HepG2 (cell line): ENCODE measurements around the gene HMBS. TPM values are rescaled to one million over a fixed set of nuclear protein-coding genes. Genes with fewer than 3 reads are reported as not detected.

Source experiments
- AHDC1 ChIP-seq: sonication (generic); formaldehyde crosslinking; IDR thresholded peaks from 2 replicates; pipeline ENCODE4 v1.5.1; 2020; ENCODE audit warnings: mild to moderate bottlenecking, missing genetic modification reagents, borderline replicate concordance
- ARNTL ChIP-seq: sonication (generic); formaldehyde crosslinking; IDR thresholded peaks from 2 replicates; pipeline ENCODE4 v1.4.0; 2020; ENCODE audit warnings: mild to moderate bottlenecking, missing genetic modification reagents
- ATF7 ChIP-seq, 2 experiments: fragments of 450-650 bp in 1 of 2; sonication (generic) in 1 of 2; formaldehyde crosslinking in 1 of 2; IDR thresholded peaks; 2 replicates each; pipeline versions ENCODE4 v1.4.0 to v1.6.1; 2016 to 2020; ENCODE audit warnings: antibody characterized with exemption in 1 of 2, mild to moderate bottlenecking in 1 of 2, missing genetic modification reagents in 1 of 2
- PATZ1 ChIP-seq: sonication (generic); formaldehyde crosslinking; IDR thresholded peaks from 2 replicates; pipeline ENCODE4 v1.4.0; 2020; ENCODE audit warnings: missing genetic modification reagents
- ZNF180 ChIP-seq: sonication (generic); formaldehyde crosslinking; IDR thresholded peaks from 2 replicates; pipeline ENCODE4 v1.4.0; 2020; ENCODE audit warnings: low read depth, missing genetic modification reagents, borderline replicate concordance
- ZNF232 ChIP-seq: sonication (generic); formaldehyde crosslinking; IDR thresholded peaks from 2 replicates; pipeline ENCODE4 v1.4.0; 2020; ENCODE audit warnings: missing genetic modification reagents, borderline replicate concordance
- ZNF362 ChIP-seq: sonication (generic); formaldehyde crosslinking; IDR thresholded peaks from 2 replicates; pipeline ENCODE4 v1.4.0; 2020; ENCODE audit warnings: missing genetic modification reagents, mild to moderate bottlenecking, borderline replicate concordance
- ZNF451 ChIP-seq: sonication (generic); formaldehyde crosslinking; IDR thresholded peaks from 2 replicates; pipeline ENCODE4 v1.5.0; 2020; ENCODE audit warnings: mild to moderate bottlenecking, missing genetic modification reagents
- ZNF567 ChIP-seq: sonication (generic); formaldehyde crosslinking; IDR thresholded peaks from 2 replicates; pipeline ENCODE4 v1.8.1; 2023; ENCODE audit warnings: mild to moderate bottlenecking, missing genetic modification reagents, borderline replicate concordance
- ZNF7 ChIP-seq: IDR thresholded peaks from 2 replicates; pipeline ENCODE4 v1.6.1; 2016; ENCODE audit warnings: missing biosample characterization, missing genetic modification reagents
- ZNF720 ChIP-seq: sonication (generic); formaldehyde crosslinking; IDR thresholded peaks from 2 replicates; pipeline ENCODE4 v1.4.0; 2020; ENCODE audit warnings: missing genetic modification reagents
- ZNF749 ChIP-seq: sonication (generic); formaldehyde crosslinking; IDR thresholded peaks from 2 replicates; pipeline ENCODE4 v1.8.0; 2022; ENCODE audit warnings: mild to moderate bottlenecking, missing genetic modification reagents, moderate library complexity, borderline replicate concordance
- ZNF761 ChIP-seq: sonication (generic); formaldehyde crosslinking; conservative IDR thresholded peaks from 2 replicates; pipeline ENCODE4 v1.4.0; 2020; ENCODE audit warnings: mild to moderate bottlenecking, missing genetic modification reagents
- ZNF772 ChIP-seq: sonication (generic); formaldehyde crosslinking; IDR thresholded peaks from 2 replicates; pipeline ENCODE4 v1.5.0; 2020; ENCODE audit warnings: mild to moderate bottlenecking, missing genetic modification reagents
- ZNF800 ChIP-seq: sonication (generic); formaldehyde crosslinking; IDR thresholded peaks from 2 replicates; pipeline ENCODE4 v1.4.0; 2020; ENCODE audit warnings: missing genetic modification reagents
- polyA plus RNA-seq, 8 experiments: library from polyadenylated mRNA; depleted of rRNA in 3 of 8; stranded (reverse) in 7 of 8; unstranded in 1 of 8; fragments of >200 nt; fragmentation: Illumina TruSeq in 4 of 8; extraction: Trizol in 4 of 8; gene quantifications; 2 replicates each; pipeline versions ENCODE4 v1.2.1 to v1.2.3, GENCODE V29; 2011 to 2016; ENCODE audit warnings: low read depth in 4 of 8, missing spikeins in 1 of 8, mixed read lengths in 1 of 8; ENCODE audit not compliant: insufficient read depth in 1 of 8
- total RNA-seq, 5 experiments: library from RNA; depleted of rRNA; stranded (reverse); fragments of >200 nt; fragmentation: Illumina TruSeq; extraction: Trizol; gene quantifications; 2 replicates each; pipeline ENCODE4 v1.2.3, GENCODE V29; 2016; ENCODE audit warnings: low read depth in 1 of 5
- TF ChIP-seq, protein P1 (sequence below): sonication (generic); formaldehyde crosslinking; IDR thresholded peaks from 2 replicates; pipeline ENCODE4 v1.5.0; 2020; ENCODE audit warnings: missing genetic modification reagents

The HMBS gene
- total and polyA plus RNA-seq, 2 of the 13 experiments (the other 11 are each of a cell fraction or from before 2014, with no cell fraction given) = 9.4 to 46.9 TPM

DNA sequence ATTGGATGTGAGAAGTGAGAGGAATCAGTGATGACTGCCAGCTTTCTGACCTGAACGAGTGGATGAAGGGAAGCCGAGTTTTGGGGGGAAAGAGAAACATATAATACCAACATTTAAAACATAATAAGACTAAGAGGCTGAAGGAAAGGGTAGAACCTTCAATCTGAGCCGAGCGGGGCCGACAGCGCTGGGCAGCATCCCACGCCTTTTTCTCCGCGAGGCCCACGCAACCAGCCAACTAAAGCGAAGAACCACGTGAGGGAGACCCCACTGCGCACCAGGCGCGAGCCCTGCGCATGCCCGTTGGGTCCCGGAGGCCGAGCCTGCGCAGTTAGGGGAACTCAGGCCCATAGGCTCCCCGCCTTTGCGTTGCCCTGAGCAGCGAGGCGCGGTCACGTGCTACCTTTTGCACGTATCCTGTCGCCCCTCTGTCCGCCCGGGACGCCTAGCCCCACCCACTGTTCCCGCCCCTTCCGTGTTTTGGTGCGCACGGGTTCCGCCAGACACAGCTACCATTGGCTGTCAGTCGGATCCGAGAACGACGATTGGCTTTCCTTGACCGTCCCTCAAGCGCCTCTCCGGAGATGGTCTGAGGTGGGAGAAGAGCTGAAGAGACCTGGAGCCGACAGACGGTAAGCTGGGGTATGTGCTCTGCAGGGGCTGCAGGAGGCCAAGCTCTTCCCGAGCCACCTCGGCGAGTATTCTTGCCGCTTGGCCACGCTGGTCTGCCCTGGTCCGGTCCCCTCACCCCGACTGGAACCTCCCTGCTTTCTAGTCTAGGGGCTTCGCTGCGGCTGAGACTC lies 36.5 kb downstream of the HMBS start, which contains the start of gene HINFP (continued):
- no peak for TF ChIP-seq ZNF720 (CRISPR knock-in tag)
- peak; percentile 86; the same call in 1 of the 2 replicates for TF ChIP-seq ZNF232 (CRISPR knock-in tag)
- no peak for TF ChIP-seq ZNF567 (CRISPR knock-in tag)
- TF ChIP-seq ATF7 (IDR thresholded peaks at IDR 0.05) = no peak
- no peak for TF ChIP-seq ATF7 (CRISPR knock-in tag; IDR thresholded peaks at IDR 0.05)
- no peak for TF ChIP-seq ZNF800 (CRISPR knock-in tag)
- 0 out of 2 replicates have a peak, but pooled peaks have one; percentile 51 for TF ChIP-seq ZNF451 (CRISPR knock-in tag)
- peak; percentile 70 for TF ChIP-seq ZNF7 (CRISPR knock-in tag)
- no peak for TF ChIP-seq ZNF749 (CRISPR knock-in tag)
- TF ChIP-seq ARNTL (CRISPR knock-in tag) = no peak; the same call in 1 of the 2 replicates
- peak; percentile 19; the same call in 1 of the 2 replicates for TF ChIP-seq ZNF761 (CRISPR knock-in tag)
- TF ChIP-seq ZNF180 (CRISPR knock-in tag) = no peak
- peak; percentile 82 for TF ChIP-seq ZNF772 (CRISPR knock-in tag)
- no peak for TF ChIP-seq AHDC1 (CRISPR knock-in tag)
- TF ChIP-seq, protein P1, sequence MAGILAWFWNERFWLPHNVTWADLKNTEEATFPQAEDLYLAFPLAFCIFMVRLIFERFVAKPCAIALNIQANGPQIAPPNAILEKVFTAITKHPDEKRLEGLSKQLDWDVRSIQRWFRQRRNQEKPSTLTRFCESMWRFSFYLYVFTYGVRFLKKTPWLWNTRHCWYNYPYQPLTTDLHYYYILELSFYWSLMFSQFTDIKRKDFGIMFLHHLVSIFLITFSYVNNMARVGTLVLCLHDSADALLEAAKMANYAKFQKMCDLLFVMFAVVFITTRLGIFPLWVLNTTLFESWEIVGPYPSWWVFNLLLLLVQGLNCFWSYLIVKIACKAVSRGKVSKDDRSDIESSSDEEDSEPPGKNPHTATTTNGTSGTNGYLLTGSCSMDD (CRISPR knock-in tag) = no peak
- TF ChIP-seq PATZ1 (CRISPR knock-in tag) = no peak
- TF ChIP-seq ZNF362 (CRISPR knock-in tag) = no peak
